HG02623 (cell line): ENCODE results near the gene OR13J1.

ENCODE experiments used
- ATAC-seq: cut with Tn5 transposase; IDR thresholded peaks from one replicate; pipeline ENCODE4 v1.9.1; 2021; ENCODE audit warnings: moderate library complexity; ENCODE audit not compliant: unreplicated experiment

The OR13J1 gene

GRCh38 chr9:35835216-35835632, 35.0 kb downstream of the OR13J1 start:
- no peak for ATAC-seq

- ATAC-seq = no peak
These were observed 35.7 kb downstream of the OR13J1 start for GRCh38 chr9:35834260-35835215.

GRCh38 chr9:35832814-35833213, 37.4 kb downstream of the OR13J1 start:
- ATAC-seq = no peak

GRCh38 chr9:35831040-35831439, 39.2 kb downstream of the OR13J1 start:
- ATAC-seq = no peak

GRCh38 chr9:35829764-35830096, 40.5 kb downstream of the OR13J1 start:
- no peak for ATAC-seq

- peak; percentile 72 for ATAC-seq
These were observed 41.0 kb downstream of the OR13J1 start, which contains the start of gene TMEM8B for GRCh38 chr9:35829084-35829763. TSS of gene TMEM8B (plus strand) at chr9:35829228. CDS start at chr9:35829448, 220 bp downstream.

GRCh38 chr9:35828716-35829083, 41.5 kb downstream of the OR13J1 start, which contains the start of gene FAM221B:
TSS of gene FAM221B (minus strand) at chr9:35828732. CDS start at chr9:35826161, 2,571 bp downstream.
- ATAC-seq = no peak

GRCh38 chr9:35827486-35827885, 42.7 kb downstream of the OR13J1 start:
- no peak for ATAC-seq

- peak; percentile 35 for ATAC-seq
These were observed 44.0 kb downstream of the OR13J1 start for GRCh38 chr9:35826071-35826701.

GRCh38 chr9:35822926-35823325, 47.3 kb downstream of the OR13J1 start:
- ATAC-seq = no peak

- ATAC-seq = no peak
These were observed 50.1 kb downstream of the OR13J1 start for GRCh38 chr9:35820076-35820475.
